ENCODE results near the gene HSPB6.
"Not testable (repeated sequence)": the region's sequence is repeated elsewhere in the genome, so short reads cannot be mapped to it uniquely, and the experiment has no call there.

Gene HSPB6

DNA sequence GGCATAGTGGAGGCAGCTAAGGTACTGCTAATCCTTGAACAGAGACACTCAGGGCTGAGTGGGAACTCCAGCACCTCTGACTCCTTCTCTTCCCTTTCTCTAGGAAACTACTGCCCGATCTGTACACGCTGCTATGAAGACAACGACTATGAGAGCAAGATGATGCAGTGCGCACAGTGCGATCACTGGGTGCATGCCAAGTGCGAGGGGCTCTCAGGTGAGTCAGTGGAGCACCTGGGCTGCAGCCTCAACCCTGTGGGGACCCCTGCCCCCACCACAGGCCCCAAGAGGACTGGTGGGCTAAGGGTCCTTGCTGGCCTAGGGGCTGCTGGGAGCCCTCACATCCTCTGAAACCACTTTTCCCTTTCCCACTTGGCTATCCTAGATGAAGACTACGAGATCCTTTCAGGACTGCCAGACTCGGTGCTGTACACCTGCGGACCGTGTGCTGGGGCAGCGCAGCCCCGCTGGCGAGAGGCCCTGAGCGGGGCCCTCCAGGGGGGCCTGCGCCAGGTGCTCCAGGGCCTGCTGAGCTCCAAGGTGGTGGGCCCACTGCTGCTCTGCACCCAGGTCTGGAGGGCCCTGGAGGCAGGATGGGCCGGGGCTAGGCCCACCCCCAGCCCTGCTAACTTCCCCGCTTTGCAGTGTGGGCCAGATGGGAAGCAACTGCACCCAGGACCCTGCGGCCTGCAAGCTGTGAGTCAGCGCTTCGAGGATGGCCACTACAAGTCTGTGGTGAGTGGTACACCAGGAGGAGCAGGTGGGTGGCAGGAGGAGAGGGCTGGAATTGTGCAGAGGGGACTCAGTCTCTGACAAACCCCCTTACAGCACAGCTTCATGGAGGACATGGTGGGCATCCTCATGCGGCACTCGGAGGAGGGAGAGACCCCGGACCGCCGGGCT, 29.5 kb downstream of the HSPB6 start:
- no peak overlapping the region for H3K4me3 ChIP-seq (replicated peaks; ENCODE audit: insufficient read depth, low read length)
- no peak overlapping the region for H3K27ac ChIP-seq (replicated peaks)
- H3K27me3 ChIP-seq (ENCODE audit: insufficient read depth, poor library complexity, severe bottlenecking) = no peaks in the 10 kb centered on the region
- TF ChIP-seq, protein P1, sequence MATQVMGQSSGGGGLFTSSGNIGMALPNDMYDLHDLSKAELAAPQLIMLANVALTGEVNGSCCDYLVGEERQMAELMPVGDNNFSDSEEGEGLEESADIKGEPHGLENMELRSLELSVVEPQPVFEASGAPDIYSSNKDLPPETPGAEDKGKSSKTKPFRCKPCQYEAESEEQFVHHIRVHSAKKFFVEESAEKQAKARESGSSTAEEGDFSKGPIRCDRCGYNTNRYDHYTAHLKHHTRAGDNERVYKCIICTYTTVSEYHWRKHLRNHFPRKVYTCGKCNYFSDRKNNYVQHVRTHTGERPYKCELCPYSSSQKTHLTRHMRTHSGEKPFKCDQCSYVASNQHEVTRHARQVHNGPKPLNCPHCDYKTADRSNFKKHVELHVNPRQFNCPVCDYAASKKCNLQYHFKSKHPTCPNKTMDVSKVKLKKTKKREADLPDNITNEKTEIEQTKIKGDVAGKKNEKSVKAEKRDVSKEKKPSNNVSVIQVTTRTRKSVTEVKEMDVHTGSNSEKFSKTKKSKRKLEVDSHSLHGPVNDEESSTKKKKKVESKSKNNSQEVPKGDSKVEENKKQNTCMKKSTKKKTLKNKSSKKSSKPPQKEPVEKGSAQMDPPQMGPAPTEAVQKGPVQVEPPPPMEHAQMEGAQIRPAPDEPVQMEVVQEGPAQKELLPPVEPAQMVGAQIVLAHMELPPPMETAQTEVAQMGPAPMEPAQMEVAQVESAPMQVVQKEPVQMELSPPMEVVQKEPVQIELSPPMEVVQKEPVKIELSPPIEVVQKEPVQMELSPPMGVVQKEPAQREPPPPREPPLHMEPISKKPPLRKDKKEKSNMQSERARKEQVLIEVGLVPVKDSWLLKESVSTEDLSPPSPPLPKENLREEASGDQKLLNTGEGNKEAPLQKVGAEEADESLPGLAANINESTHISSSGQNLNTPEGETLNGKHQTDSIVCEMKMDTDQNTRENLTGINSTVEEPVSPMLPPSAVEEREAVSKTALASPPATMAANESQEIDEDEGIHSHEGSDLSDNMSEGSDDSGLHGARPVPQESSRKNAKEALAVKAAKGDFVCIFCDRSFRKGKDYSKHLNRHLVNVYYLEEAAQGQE (IDR thresholded peaks at IDR 0.05; ENCODE audit: insufficient replicate concordance, low read depth) = no peak
- TF ChIP-seq, protein P2, sequence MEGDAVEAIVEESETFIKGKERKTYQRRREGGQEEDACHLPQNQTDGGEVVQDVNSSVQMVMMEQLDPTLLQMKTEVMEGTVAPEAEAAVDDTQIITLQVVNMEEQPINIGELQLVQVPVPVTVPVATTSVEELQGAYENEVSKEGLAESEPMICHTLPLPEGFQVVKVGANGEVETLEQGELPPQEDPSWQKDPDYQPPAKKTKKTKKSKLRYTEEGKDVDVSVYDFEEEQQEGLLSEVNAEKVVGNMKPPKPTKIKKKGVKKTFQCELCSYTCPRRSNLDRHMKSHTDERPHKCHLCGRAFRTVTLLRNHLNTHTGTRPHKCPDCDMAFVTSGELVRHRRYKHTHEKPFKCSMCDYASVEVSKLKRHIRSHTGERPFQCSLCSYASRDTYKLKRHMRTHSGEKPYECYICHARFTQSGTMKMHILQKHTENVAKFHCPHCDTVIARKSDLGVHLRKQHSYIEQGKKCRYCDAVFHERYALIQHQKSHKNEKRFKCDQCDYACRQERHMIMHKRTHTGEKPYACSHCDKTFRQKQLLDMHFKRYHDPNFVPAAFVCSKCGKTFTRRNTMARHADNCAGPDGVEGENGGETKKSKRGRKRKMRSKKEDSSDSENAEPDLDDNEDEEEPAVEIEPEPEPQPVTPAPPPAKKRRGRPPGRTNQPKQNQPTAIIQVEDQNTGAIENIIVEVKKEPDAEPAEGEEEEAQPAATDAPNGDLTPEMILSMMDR (IDR thresholded peaks at IDR 0.05; ENCODE audit: insufficient read depth, low read length) = no peak
- TF ChIP-seq POLR2AphosphoS5 (IDR thresholded peaks at IDR 0.05; ENCODE audit: low read depth) (no peak), SPI1 (IDR thresholded peaks at IDR 0.05; ENCODE audit: borderline replicate concordance, low read depth) (no peak), GABPA (IDR thresholded peaks at IDR 0.05; ENCODE audit: low read depth) (no peak)
- DNase-seq (ENCODE audit: low read depth in 1 of 2, low spot score in 1 of 2) = no peak

DNA sequence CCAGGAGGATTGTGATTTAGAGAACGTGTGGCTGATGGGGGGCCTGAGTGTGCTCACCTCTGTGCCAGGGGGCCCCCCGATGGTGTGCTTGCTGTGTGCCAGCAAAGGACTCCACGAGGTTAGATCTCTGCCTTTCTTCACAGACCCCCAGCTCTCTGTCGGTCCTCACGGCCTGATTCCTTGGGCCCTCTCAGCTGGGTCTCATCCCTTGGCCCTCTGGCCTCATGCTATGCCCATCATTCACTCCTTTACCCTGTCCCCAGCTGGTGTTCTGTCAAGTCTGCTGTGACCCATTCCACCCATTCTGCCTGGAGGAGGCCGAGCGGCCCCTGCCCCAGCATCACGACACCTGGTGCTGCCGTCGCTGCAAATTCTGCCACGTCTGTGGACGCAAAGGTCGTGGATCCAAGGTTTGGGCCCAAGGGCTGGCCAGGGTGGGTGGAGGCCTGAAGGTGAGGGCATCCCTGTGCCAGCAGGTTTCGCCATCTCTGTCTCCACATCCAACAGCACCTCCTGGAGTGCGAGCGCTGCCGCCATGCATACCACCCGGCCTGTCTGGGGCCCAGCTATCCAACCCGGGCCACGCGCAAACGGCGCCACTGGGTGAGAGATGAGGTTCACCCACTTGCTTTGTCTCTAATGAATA, 31.5 kb downstream of the HSPB6 start:
- DNase-seq (ENCODE audit: low read depth in 1 of 2, low spot score in 1 of 2) = no peak
- Histone ChIP-seq H3K4me3 (replicated peaks; ENCODE audit: insufficient read depth, low read length) (no peak overlapping the region), H3K27ac (replicated peaks) (no peak overlapping the region), H3K27me3 (ENCODE audit: insufficient read depth, poor library complexity, severe bottlenecking) (no peaks in the 10 kb centered on the region)
- TF ChIP-seq, protein P1 (IDR thresholded peaks at IDR 0.05; ENCODE audit: insufficient replicate concordance, low read depth) = no peak
- TF ChIP-seq POLR2AphosphoS5 (IDR thresholded peaks at IDR 0.05; ENCODE audit: low read depth) (no peak), SPI1 (IDR thresholded peaks at IDR 0.05; ENCODE audit: borderline replicate concordance, low read depth) (no peak), GABPA (IDR thresholded peaks at IDR 0.05; ENCODE audit: low read depth) (no peak)
- TF ChIP-seq, protein P2 (IDR thresholded peaks at IDR 0.05; ENCODE audit: insufficient read depth, low read length) = no peak

DNA sequence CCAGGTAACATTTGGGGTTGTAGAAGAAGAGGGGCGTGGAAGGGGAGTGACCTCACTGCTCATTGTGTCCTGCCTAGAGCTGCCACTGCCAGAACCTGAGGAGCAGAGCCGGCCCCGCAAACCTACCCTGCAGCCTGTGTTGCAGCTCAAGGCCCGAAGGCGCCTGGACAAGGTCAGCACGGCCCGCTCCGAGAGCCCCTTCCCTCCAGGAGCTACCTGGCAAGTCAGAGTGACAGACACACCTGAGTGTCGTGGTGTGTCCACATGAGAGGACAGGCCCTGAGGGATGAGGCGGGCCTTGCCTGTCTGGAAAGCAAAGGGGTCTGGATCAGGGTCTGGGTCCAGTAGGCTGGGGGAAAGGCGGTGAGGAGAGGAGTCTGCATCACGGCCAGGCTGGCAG, 32.3 kb downstream of the HSPB6 start:
- Histone ChIP-seq H3K4me3 (replicated peaks; ENCODE audit: insufficient read depth, low read length) (no peak overlapping the region), H3K27me3 (ENCODE audit: insufficient read depth, poor library complexity, severe bottlenecking) (no peaks in the 10 kb centered on the region), H3K27ac (replicated peaks) (no peak overlapping the region)
- DNase-seq (ENCODE audit: low read depth in 1 of 2, low spot score in 1 of 2) = no peak
- TF ChIP-seq, protein P1 (IDR thresholded peaks at IDR 0.05; ENCODE audit: insufficient replicate concordance, low read depth) = no peak
- no peak for TF ChIP-seq GABPA (IDR thresholded peaks at IDR 0.05; ENCODE audit: low read depth)
- no peak for TF ChIP-seq SPI1 (IDR thresholded peaks at IDR 0.05; ENCODE audit: borderline replicate concordance, low read depth)
- TF ChIP-seq POLR2AphosphoS5 (IDR thresholded peaks at IDR 0.05; ENCODE audit: low read depth) = no peak
- TF ChIP-seq, protein P2 (IDR thresholded peaks at IDR 0.05; ENCODE audit: insufficient read depth, low read length) = no peak

DNA sequence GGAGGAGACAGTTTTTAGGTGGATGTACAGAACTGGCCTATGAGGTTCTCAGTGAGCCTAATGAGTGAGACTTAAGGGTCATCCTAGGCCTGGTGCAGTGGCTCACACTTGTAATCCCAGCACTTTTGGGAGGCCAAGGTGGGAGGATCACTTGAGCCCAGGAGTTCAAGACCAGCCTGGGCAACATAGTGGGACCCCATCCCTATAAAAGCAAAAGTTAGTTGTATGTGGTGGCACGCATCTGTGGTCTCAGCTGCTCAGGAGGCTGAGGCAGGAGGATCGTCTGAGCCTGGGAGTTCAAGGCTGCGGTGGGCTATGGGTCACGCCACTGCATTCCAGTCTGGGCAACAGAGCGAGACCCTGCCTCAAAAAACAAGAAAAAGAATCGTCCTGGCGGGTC, 32.7 kb downstream of the HSPB6 start:
- H3K4me3 ChIP-seq (replicated peaks; ENCODE audit: insufficient read depth, low read length); DNase-seq (ENCODE audit: low read depth in 1 of 2, low spot score in 1 of 2); H3K27me3 ChIP-seq (ENCODE audit: insufficient read depth, poor library complexity, severe bottlenecking); H3K27ac ChIP-seq (replicated peaks): not testable (repeated sequence)

All from HL-60 (cell line).